Measurements from ENCODE around the gene TNFRSF25.

Gene TNFRSF25

DNA sequence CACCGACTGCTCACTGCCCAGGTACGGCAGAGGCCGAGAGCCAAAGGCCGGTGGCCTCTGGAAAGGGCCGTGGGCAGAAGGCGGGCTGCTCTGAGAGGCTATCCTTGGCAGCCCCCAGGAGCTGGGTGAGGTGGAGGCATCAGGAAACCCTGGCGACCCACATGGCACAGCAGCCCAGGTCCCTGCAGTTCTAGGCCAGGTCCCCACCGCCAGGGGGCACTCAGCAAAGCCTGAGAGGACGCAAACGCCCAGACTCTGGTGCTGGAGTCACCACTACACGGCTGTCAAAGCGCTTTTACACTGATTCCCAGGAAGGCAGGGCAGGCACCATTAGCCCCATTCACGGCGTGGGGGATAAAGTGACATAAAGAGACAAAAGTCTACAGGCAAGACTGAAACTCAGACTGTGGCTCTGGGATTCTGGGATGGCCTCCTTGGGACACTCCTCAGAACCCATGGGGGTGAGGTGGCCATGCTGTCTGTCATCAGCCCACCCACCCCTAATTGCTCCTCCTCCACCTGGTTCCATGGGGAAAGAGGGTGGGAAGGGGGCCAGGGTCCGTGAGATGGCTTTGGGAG, 20.5 kb upstream of the TNFRSF25 start:
- DNase-seq, result peak; percentile 88

DNA sequence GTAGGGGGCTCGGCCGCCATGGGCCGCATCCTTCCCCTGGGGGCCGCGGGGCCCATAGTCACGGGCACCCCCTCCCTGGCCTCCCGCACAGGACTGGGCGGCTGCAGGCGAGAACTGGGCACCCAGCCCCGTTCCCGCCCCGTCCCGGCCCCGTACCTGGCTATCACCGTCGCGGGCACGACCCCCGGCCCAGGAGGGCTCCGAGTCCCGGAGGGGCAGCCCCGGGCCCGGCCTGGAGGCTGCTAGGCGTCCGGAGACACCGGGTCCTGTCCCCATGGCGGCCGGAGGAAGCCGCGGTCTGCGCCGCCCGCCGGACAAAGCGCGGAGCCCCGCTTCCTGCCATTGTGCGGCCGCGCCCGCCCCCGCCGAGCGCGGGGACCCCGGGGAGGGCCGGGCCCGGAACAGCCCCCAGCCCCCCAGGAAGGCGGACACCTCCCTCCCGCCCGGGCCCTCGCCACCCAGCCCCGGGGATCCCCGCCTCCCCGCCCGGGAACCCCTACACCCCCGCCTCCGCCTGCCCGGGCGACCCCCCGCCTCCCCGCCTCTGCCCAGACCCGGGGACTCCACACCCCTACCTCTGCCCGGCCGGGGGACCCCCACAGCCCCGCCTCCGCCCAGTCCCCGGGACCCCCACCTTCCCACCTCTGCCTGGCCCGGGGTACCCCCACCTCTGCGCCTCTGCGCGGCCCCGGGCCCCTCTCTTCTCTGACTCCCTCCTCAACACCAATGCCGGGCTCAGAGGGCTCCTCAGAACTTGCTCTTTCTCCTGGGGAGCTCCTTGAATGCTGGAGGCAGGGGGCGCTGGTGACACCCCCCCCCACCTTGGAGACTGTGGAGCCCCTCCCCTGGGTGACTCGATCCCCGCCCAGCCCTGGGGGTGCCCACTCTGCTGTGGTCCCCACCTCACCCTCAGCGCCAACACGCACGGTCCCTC, 19.5 kb upstream of the TNFRSF25 start:
- no peak for DNase-seq

DNA sequence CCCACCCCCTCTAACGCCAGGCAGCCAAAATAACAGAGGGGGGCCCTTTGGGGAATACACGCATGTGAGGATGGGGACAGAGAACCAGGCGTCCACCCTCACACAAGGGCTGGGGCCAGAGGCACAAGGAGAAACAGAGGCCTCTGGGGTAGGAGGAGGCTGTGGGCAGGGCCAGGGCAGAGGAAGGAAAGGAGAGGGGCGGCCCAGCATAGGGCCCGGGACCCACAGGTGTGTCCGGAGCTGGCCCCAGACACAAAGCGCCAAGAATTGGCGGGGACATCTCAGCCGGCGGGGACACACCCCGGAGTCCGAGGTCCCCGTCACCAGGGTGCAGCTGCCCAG, 18.8 kb upstream of the TNFRSF25 start:
- DNase-seq, result no peak

DNA sequence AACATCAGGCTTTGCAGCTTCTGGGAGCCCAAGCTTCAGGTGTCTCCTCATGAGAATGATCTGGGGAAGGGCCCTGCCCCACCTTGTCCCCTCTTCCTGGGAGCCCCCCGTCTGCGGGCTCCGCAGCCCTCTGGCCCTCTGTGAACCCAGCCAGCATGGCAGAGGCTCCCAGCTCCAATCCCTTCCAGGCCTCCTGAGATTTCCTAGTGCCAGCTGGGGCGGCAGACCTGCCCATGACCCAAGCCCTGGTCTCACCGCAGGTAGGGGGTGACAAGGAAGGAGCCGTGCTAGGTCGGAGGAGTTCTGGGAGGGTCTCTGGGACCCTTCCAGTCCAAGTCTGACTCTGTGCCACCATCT, 17.8 kb upstream of the TNFRSF25 start:
- no peak for DNase-seq

DNA sequence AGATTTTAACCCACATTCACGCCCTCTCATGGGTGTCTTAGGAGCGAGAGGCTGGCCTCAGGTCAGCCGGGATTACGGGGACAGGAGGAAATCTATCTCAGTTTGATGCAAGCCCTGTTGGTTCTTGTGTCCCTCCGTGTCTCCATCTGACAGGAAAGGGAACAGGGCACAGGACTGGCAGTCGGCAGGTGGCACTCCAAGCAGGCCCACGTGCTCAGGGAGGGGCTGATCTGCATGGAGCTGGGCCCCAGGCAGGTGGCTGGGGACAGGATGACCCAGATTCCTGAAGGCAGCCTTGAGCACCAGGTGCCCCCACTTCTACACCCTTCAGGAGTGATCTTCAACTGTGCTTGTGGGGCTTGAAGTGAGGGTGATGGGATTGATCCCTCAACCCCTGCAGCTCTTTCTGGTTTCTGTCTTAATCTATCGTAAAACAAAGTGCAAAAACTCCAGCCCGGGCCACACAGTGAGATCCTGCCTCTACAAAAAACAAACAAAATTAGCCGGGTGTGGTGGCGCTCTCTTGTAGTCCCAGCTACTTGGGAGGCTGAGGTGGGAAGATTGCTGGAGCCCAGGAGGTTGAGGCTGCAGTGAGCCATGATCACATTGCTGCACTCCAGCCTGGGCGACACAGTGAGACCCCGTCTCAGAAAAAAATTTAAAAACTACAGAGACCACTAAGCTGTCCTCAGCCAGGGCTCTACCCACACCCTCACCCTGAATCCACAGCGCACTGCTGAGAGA, 17.2 kb upstream of the TNFRSF25 start:
- DNase-seq, result no peak

DNA sequence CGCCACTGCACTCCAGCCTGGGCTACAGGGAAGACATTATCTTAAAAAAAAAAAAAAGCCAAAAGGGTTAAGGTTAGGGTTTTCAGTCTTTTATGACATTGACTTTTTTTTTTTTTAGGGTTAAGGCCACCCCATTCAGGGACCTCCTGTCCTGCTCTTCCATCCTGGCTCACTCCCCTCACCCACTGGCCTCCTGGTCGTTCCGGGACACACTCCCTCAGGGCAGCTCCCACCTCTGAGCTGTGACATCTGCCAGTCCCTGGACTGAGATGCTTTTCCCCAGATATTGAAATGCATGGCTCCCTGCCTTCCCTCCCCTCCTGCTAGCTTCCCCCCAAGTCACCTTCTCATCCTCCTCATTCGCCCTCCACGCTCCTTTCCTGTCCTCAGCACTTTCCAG, 15.8 kb upstream of the TNFRSF25 start:
- DNase-seq, result no peak

DNA sequence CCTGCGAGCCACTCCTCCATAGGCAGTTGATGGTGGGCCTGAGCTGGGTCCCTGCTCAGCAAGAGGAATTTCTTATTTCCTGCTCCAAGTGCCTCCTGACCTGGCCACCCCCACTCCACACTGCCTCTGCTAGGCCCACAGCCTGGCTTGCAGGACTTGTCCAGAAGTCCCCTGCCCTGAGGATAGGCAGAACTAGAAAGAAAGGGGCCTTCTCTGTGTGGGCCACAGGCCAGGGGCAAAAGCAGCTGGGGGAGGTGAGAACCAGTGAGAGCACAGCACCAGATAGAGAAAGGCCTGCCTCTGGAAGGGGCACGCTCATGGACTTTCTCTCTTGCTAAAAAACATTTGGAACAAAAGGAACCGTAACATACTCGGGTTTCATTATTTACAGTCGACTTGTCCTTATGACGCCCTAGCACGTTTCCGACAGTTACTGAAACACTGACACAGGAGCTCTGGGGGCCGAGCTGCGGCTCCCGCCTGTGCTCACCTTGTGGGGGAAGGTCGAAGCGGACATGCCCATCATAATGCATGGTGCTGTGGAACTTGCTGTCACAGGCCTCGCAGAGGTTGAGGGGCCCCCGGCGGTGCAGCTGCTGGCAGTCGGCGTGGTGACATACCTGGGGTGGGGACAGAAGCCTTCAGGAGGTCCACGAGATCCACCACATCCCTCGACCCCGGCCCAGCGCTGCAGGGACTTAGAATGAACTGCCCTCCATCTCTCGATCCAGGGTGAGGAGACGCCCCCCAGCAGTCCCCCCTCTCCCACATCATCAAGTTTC, 11.3 kb upstream of the TNFRSF25 start:
- no peak for DNase-seq

DNA sequence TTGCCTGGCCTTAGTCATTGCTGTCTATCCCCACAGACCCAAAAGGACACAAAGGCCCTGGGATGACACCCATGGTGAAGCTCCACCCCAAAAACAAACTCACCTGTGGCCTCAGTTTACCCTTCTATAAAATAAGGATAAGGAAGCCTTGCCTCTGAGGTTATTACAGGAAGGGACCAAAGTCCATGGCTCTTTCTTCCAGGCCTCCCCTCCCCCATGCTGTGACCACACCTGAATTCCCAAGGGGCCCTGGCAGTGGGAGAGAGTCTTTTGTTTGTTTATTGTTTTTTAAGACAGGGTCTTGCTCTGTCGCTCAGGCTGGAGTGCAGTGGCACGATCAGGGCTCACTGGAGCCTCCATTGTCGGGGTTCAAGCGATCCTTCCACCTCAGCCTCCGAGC, 10.5 kb upstream of the TNFRSF25 start:
- DNase-seq, result no peak

DNA sequence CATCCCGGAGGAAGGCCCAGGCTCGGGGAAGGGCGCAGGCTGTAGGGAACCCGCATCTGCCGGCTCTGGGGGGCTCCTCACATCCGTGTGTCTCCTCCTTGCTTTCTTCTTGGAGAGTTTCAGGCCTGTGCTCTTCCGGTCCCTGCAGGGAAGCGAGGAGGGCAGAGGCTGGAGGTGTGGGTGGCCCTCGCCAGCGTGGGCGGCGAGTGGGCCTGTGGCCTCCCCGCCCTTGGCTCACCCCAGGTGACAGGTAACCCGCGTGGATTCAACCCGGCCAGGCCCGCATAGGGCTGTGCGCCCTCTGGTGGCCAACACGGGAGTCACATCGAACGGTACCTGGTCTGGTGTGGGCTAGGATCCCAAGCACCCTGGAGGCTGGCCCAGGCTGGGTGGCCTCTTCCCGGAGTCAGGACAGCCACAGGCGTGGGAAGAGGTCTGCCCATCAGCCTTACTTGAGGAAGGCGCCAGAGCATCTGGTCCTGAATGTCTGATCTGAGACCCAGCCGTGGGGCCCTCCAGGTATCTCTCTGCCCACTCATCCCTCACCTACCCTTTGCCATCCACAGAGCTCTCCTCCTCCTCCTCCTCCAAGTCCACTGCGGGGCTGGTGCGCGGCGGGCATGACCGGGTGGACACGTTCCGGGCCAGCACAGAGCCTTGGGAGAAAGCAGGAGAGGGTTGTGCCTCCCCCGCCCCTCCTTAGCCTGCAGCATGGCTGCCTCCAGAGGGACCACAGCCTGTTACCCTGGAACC, 9.6 kb upstream of the TNFRSF25 start:
- DNase-seq, result no peak

DNA sequence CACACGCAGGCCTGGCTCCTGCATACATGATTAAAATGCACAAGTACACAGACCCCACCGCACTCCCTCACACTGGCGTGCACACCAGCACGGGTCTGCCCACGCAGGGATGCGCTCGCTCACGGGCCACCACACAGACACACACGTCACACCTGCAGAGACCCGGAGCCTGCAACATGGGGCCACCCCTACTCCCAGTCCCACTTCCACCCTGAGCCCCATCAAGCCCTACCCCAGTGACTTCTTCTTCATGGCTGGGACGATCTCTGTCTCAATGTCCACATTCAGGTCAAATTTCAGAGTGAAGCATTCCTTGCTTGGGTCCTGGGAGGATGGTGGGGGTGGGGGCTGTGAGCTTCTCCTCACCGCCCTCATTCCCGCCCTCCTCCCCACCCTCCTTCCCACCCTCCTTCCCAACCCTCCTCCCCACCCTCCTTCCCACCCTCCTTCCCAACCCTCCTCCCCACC, 8.9 kb upstream of the TNFRSF25 start:
- no peak for DNase-seq

DNA sequence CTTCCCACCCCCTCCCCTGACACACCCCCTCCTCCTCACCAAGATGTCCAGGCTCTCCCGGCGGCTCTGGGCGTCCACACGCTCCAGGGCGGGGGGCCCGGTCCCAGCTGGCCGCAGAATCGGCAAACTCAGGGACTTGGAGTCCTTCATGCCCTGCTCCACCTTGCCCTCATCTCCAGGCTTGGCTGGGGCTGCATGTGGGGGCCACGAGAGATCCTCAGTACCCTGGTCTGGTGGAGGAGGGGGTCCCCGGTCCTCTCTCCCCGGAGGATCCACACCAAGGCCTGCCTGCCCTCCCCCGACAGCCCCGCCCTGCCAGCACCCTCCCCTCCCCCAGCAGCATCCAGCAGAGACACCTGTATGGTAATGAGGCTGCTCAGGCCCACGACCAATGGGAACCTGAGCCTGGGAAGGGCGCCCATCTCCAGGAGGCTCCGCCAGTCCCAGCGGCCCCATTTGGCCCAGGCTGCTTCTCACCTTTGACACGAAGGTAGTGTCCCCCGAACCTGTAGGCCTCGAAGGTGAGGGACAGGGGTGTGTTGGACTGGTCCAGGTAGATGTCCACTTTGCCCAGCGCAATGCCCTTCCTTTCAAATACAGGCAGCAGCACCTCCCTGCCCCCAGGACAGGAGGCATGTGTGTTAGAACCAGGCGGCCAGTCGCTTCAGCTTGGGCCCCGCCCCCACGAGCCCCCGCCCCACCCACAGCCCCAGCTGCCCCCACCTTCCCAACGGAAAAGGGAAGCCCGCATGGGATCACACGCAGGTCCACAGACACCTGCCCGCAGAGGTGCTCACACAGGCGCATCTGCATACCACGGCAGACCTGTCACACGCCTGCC, 8.2 kb upstream of the TNFRSF25 start:
- no peak for DNase-seq

DNA sequence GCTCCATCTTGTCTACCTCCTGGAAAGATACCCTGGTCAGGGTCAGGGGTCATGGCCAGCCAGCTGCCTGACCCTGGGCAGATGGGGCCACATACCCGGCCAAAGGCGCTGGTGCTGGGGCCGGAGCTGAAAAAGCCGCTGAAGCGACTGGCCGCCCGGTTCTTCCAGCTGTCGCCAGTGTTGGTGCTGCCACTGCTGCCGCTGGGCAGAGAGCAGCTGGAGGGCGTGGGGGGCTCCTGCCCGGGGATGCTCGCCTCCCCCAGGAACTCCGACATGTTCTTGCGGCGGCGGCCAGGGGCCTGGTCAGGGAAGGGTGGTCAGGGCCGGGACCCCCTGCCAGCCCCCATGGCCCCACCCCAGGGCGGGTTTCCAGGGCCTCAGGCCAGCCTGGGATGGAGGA, 7.2 kb upstream of the TNFRSF25 start:
- no peak for DNase-seq

DNA sequence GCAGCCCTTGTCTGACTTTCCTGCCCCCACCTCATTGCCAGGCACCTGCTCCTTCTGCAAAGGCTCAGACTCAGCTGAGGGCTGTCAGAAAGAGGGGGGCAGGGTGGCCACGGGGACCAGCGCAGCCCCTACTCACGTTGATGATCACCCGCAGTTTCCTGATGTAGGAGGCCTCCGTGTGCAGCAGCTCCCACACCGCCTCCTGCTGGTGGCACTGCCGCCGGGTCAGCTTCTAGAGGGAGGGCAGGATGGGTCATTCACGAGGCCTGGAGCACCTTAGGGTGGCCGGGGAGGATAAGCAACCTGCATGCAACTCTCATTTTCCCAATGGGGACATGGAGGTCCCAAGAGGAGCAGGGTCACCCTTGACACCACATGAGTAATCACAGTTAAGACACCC, 6.4 kb upstream of the TNFRSF25 start:
- no peak for DNase-seq

DNA sequence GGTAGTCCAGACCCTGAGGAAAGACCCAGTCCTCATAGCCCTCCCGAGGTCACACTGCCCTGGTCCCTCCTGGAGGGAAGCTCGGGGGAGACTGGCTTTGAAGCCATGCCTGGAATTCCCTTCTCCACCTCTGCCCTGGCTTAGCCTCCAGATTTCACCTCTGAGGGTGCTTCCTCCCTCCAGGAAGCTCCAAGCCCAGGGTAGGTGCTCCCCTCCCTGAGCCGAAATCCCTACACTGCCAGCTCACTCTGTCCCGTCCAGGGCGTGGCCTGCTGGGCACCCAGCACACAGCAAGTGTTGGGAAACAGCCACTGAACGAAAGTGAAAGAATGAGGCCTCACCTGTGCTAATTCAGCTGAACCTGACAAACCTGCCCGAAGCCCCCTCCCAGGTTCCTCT, 6.0 kb upstream of the TNFRSF25 start:
- no peak for DNase-seq

DNA sequence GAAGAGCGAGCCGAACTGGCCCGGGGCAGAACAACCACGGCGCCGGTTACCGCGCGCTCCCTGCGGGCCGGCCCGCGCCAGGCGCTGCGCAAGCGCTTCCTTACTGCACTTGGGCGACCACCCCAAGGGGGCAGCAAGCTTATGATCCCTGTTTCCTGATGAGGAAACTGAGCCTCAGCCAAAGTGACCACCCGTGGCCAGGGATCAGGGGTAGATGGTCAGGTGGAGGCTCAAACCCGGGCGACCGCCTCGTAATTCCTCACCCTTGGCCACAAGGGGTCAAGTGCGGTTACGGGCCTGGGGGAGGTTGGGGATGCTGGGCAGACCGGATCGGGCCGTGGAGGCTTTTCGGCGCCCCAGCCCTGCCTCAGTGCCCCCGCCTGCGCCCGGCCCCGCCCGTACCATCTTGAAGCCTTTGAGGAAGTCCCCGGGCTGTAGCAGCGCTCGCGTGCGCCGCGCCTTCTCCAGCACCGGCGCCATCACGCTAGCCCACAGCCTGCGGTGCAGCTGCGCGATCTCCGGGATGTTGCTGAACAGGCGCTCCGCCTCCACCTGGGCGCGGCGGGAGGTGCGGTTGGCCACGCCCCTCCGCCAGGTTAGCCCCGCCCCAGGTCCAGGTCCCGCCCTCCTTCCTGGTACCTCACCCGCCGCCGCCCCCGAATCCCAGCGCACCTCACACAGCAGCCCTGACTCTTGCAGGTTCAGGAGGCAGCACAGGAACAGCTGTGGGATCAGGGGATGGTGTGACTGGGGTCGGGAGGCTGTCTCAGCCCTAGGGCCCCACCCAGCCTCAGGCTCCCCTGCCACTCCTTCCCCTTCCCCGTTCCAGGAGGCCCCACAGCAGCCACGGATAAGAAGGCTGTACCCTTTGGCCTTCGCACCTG, 5.4 kb upstream of the TNFRSF25 start:
- DNase-seq, result peak; percentile 38

DNA sequence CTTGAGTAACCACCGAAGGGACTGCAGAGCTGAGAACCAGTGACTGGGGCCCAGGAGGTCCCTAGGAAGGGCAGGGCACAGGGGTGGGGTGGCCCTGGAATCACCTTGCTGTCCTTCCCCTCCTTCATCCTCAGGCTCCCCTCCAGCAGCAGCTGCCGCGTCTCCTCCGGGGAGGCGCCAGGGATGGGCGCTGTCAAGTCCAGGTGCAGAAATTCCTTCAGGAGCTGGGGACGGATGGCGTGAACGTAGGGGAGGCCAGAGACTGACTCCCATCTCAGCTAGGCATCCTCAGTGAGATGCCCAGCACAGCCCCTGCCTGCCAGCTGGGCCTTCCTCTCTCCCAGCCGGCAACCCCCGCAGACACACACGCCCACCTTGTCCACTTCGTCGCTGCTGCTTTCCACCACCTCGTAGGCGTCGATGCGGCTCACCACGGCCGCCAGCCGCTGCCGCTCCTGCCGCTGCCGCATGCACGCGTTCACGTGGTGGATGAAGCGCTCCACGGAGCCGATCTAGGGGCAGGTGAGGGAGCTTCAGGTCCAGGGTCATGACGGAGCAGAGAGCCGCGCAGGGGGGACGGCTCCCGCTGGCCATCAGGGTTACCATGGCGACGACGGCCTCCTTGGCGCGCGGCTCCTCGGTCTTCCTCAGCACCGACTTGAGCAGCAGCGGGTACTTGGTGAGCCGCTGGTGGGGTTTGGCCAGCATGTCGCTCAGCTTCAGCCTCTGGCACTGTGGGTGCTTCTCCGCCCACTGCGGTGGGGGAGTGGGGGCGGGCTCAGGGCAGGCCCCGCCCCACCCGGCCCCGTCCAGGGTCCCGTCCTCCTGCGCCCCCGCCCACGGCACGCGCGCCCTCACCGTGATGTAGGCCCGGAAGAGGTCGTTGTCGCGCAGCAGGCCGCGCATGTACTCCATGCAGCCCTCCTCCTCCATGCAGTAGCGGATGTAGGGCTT, 4.4 kb upstream of the TNFRSF25 start:
- no peak for DNase-seq

DNA sequence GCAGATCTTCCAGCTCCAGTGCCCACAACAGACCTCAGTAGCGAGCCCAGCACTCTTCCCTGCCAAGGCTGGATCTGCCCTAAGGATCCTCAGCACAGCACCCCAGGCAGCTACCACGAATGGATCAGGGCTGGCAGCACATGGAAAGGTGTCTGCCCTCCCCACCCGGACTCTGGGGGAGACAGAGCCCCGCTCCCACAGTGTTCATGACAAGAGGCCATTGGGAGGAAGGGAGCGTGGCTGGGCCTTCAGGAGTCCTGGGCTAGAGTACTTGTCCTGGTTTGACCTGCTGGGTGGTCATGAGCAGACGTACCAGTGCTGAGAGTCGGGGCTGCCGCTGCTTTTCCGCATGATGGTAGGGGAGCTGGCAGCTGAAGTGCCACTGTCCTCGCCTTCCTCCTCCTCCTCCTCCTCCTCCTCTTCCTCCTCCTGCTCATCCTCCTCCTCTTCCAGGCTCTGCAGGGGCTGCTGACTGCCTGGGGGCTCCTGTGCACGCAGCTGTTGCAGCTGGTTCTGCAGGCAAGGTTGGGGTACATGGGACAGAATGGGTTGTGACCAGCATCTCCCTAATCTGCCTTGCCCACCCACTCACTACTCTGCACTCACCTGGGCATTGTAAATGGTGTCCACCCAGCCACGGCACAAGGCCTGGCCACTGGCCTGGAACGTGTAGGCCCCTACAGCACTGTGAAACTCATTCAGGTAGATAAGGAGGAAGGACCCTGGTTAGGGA, 2.9 kb upstream of the TNFRSF25 start:
- DNase-seq, result no peak

Data from NCI-H1048 (cell line).